ENCODE data around the gene JMJD7.

DNA sequence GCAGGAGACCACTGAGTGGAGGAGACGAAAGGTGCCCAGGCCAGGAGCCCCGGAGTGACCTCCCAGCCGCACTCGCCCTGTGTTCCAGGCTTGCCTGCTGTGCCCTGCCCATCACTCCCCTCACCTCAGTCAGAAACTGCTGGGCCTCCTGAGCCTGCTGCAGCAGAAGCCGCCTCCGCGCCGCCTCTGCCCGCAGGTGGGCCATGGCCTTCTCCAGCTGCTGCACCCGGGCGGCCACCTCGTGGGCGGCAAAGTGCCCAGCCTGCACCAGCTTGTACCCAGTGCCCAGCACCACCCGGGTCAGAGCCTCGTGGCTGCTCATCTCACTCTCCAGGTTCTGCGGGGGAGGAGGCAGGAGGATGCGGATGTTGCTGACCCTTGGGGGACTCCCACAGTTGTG lies 28.4 kb downstream of the JMJD7 start:
- no peak for TF ChIP-seq CTCF (IDR thresholded peaks at IDR 0.05)
- no peak for TF ChIP-seq EP300 (IDR thresholded peaks at IDR 0.05)
